ENCODE measurements around the gene MTHFSD.

DNA sequence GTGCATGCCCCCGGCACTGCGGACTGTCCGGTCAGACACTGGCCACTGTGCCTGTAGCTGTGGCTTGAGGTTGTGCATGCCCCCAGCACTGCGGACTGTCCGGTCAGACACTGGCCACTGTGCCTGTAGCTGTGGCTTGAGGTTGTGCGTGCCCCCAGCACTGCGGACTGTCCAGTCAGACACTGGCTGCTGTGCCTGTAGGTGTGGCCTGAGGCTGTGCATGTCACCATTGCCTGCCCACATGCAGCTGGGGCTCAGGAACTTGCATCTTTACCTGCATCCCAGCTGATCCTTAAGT, 5.2 kb downstream of the MTHFSD start:
- TF ChIP-seq POLR2A (IDR thresholded peaks at IDR 0.05; ENCODE audit: low read length) (no peak), GATA1 (IDR thresholded peaks at IDR 0.05; ENCODE audit: low read depth, low read length) (no peak)

Data from erythroblast (primary cell).